ENCODE results near the gene ATXN1. TPM values are rescaled to one million over a fixed set of nuclear protein-coding genes. Genes with fewer than 3 reads are reported as not detected.

The ATXN1 gene
- total RNA-seq, 1 donor, result 45.3 TPM

GRCh38 chr6:16324184-16324583 lies 437.1 kb downstream of the ATXN1 start:
- TF ChIP-seq, protein P1, sequence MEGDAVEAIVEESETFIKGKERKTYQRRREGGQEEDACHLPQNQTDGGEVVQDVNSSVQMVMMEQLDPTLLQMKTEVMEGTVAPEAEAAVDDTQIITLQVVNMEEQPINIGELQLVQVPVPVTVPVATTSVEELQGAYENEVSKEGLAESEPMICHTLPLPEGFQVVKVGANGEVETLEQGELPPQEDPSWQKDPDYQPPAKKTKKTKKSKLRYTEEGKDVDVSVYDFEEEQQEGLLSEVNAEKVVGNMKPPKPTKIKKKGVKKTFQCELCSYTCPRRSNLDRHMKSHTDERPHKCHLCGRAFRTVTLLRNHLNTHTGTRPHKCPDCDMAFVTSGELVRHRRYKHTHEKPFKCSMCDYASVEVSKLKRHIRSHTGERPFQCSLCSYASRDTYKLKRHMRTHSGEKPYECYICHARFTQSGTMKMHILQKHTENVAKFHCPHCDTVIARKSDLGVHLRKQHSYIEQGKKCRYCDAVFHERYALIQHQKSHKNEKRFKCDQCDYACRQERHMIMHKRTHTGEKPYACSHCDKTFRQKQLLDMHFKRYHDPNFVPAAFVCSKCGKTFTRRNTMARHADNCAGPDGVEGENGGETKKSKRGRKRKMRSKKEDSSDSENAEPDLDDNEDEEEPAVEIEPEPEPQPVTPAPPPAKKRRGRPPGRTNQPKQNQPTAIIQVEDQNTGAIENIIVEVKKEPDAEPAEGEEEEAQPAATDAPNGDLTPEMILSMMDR (IDR thresholded peaks at IDR 0.05; ENCODE audit: insufficient read depth, low read depth, low read length), result no peak
- no peak for DNase-seq (ENCODE audit: low read depth)

GRCh38 chr6:16322666-16323312 lies 438.5 kb downstream of the ATXN1 start:
- no peak overlapping the region for H3K4me3 ChIP-seq (ENCODE audit: low read depth, low read length)
- peak; percentile 91 for DNase-seq (ENCODE audit: low read depth)
- TF ChIP-seq, protein P1 (IDR thresholded peaks at IDR 0.05; ENCODE audit: insufficient read depth, low read depth, low read length), result no peak

More at GRCh38 chr6:16324184-16324583, 437.1 kb downstream of the ATXN1 start:
- H3K4me3 ChIP-seq (ENCODE audit: low read depth, low read length), result no peak overlapping the region

DNA sequence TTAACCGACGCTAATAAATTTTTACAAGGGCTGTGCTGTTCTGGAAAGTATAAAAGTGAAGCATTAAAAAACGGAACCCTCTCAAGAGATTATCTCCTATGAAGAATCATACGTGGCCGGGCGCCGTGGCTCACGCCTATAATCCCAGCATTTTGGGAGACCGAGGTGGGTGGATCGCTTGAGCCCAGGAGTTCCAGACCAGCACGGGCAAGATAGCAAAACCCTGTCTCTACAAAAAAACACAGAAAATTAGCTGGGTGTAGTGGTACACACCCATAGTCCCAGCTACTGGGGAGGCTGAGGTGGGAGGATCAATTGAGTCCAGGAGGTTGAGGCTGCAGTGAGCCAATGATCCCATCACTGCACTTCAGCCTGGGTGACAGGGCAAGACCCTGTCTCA lies 439.4 kb downstream of the ATXN1 start:
- TF ChIP-seq, protein P1 (IDR thresholded peaks at IDR 0.05; ENCODE audit: insufficient read depth, low read depth, low read length), result no peak
- no peak overlapping the region for H3K4me3 ChIP-seq (ENCODE audit: low read depth, low read length)
- no peak for DNase-seq (ENCODE audit: low read depth)

DNA sequence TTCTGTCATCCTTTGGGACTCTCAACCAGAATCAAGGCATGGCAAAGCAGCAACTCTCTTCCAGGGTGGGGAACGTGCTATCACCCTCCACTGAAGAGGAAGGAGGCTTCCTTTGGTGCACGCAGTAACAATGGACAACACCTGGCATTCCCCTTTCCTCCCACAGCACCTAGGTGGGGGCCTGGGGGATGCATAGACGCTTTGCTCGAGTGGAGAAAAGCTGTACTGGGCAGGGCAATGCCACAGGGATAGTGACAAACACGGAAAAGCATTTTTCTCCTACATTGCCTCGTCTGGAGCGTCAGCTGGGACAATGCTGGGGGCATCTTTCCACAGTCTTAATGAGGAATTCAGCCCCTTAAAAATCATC lies 439.9 kb downstream of the ATXN1 start:
- TF ChIP-seq, protein P1 (IDR thresholded peaks at IDR 0.05; ENCODE audit: insufficient read depth, low read depth, low read length), result no peak
- H3K4me3 ChIP-seq (ENCODE audit: low read depth, low read length), result no peak overlapping the region
- DNase-seq (ENCODE audit: low read depth), result no peak

DNA sequence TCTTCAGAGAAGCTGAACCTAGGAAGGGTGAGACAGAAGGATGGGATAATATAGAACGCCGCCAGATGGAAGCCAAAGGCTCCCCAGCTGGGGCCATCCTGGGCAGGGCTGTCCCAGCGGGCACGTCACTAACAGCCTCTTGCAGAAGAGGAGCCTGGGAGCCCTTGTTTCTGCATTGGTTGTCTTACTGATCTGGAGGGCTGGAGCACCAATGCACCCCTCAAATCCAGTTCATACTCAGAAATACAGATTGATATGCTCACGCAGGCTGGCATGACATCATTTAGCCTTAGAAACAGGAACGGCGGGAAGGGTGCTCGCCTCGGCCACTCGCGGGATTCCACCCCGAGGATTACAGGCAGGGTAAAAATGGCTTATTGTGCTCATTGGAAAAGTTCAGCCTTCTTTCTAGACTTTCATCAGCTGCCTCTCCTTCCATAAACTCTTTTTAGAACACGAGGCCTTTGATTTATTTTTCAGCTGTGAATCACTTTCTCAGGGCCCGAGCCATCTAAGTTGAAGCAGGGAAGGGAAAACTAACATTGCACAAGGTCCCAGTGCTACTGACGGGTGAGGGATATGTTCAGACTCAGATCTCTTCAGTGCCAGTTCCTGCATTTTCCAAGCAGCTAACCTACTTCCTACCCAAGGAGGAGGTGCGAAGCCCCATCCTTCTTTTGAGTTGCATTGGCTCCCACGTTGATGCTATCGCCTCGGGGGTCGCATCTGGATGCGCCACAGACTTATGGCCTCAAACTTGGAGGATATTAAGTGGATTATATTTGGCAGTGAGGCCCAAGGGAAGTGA lies 440.5 kb downstream of the ATXN1 start:
- DNase-seq (ENCODE audit: low read depth), result peak; percentile 87
- peak overlapping the region; percentile 36 for H3K4me3 ChIP-seq (ENCODE audit: low read depth, low read length)
- TF ChIP-seq, protein P1 (IDR thresholded peaks at IDR 0.05; ENCODE audit: insufficient read depth, low read depth, low read length), result no peak

DNA sequence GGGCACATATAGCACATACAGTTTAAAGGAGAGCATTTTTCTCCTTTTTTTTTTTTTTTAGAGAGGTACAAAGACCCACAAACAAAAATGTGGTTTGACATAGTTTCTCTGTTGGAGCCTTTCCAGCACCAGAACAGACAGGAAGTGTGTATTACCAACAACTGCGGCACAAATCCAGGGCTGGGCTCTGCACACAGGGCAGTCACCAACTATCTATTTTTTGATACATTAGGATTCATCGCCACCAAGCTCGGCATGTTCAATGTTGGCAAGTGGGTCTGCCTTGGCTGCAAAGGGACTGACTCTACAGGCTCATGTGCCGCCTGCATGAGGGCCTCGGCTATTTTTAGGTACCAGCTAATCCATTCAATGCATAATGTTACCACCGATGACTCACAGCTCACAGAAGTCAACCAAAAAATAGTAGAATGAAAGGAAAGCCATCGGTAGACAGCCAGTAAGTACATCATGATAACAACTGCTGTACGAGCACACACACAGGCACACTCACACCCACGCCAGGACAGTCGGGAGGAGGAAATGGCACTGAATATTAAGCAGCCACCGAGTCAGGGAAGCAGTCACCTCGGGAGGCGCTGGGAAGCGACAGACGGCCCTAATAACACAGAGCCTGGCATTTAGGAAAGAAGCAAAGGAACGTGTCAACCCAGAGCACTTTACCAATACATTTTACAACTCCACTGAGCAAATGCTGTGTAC lies 441.3 kb downstream of the ATXN1 start:
- peak overlapping the region; percentile 36 for H3K4me3 ChIP-seq (ENCODE audit: low read depth, low read length)
- peak; percentile 96 for DNase-seq (ENCODE audit: low read depth)
- TF ChIP-seq, protein P1 (IDR thresholded peaks at IDR 0.05; ENCODE audit: insufficient read depth, low read depth, low read length), result no peak
